NCI-H146 (cell line): Measurements from ENCODE around the gene TMEM145.

Experiments used
- DNase-seq: peaks from one replicate; lab custom pipeline; 2025; lab: John Stamatoyannopoulos, UW

Gene TMEM145

GRCh38 chr19:42277821-42278451 is 35.2 kb upstream of the TMEM145 start:
- no peak for DNase-seq

GRCh38 chr19:42278452-42279154 is 34.5 kb upstream of the TMEM145 start:
- no peak for DNase-seq

GRCh38 chr19:42279155-42279901 is 33.8 kb upstream of the TMEM145 start:
- DNase-seq, result no peak

GRCh38 chr19:42279902-42280814 is 33.0 kb upstream of the TMEM145 start:
- DNase-seq, result peak; percentile 95

GRCh38 chr19:42280815-42281145 is 32.3 kb upstream of the TMEM145 start:
- DNase-seq, result no peak

GRCh38 chr19:42281146-42281826 is 31.8 kb upstream of the TMEM145 start:
- peak; percentile 82 for DNase-seq

GRCh38 chr19:42281827-42282762 is 31.0 kb upstream of the TMEM145 start:
- no peak for DNase-seq

GRCh38 chr19:42282819-42283187 is 30.3 kb upstream of the TMEM145 start:
- no peak for DNase-seq

- peak; percentile 97 for DNase-seq
Observed at GRCh38 chr19:42283188-42284065, 29.7 kb upstream of the TMEM145 start.

GRCh38 chr19:42284066-42284501 is 29.0 kb upstream of the TMEM145 start:
- peak; percentile 86 for DNase-seq

GRCh38 chr19:42284591-42285341 is 28.3 kb upstream of the TMEM145 start:
- peak; percentile 49 for DNase-seq

- no peak for DNase-seq
Observed at GRCh38 chr19:42285541-42285941, 27.6 kb upstream of the TMEM145 start.

- no peak for DNase-seq
Observed at GRCh38 chr19:42285988-42286348, 27.1 kb upstream of the TMEM145 start.

GRCh38 chr19:42286349-42287016 is 26.6 kb upstream of the TMEM145 start:
- DNase-seq, result no peak

GRCh38 chr19:42287017-42287826 is 25.9 kb upstream of the TMEM145 start:
- DNase-seq, result no peak

- no peak for DNase-seq
Observed at GRCh38 chr19:42287827-42288107, 25.3 kb upstream of the TMEM145 start.

- DNase-seq, result no peak
Observed at GRCh38 chr19:42288387-42288786, 24.7 kb upstream of the TMEM145 start.
